Nephron progenitor cell (in vitro differentiated cells): Measurements from ENCODE around the gene FOXP1.

ENCODE experiments used
- DNase-seq: peaks from one replicate; pipeline ENCODE4 v3.0.0; 2021
- H3K27ac Mint-ChIP-seq: 2 replicates; pipeline ENCODE4 v1.8.0; 2021; ENCODE audit warnings: mild to moderate bottlenecking, moderate library complexity, mixed read lengths
- H3K27me3 Mint-ChIP-seq: 2 replicates; pipeline ENCODE4 v1.8.0; 2021; ENCODE audit warnings: mild to moderate bottlenecking, low read depth, mixed read lengths; ENCODE audit not compliant: poor library complexity
- H3K36me3 Mint-ChIP-seq: 2 replicates; pipeline ENCODE4 v1.8.0; 2021; ENCODE audit warnings: low read depth, mixed read lengths
- H3K4me1 Mint-ChIP-seq: 2 replicates; pipeline ENCODE4 v1.8.0; 2021; ENCODE audit warnings: mixed read lengths
- H3K4me3 Mint-ChIP-seq: 2 replicates; pipeline ENCODE4 v1.8.0; 2021; ENCODE audit warnings: mild to moderate bottlenecking, moderate library complexity, mixed read lengths
- H3K9me3 Mint-ChIP-seq: 2 replicates; pipeline ENCODE4 v1.8.0; 2021; ENCODE audit warnings: mild to moderate bottlenecking, moderate library complexity, mixed read lengths
- CTCF ChIP-seq: fragments of 200-600 bp; sonication (generic); IDR thresholded peaks from 2 replicates; pipeline ENCODE4 v1.5.0; 2021; ENCODE audit warnings: antibody characterized with exemption

Gene FOXP1

GRCh38 chr3:71110385-71111222, 472.9 kb downstream of the FOXP1 start:
- no peaks in the 10 kb centered on the region for H3K9me3 Mint-ChIP-seq
- DNase-seq = no peak
- no peak overlapping the region for H3K4me3 Mint-ChIP-seq
- peaks cover 45% of the 10 kb centered on the region for H3K4me1 Mint-ChIP-seq
- H3K27ac Mint-ChIP-seq = no peak overlapping the region
- peaks cover 48% of the 10 kb centered on the region for H3K36me3 Mint-ChIP-seq
- TF ChIP-seq CTCF = no peak
- H3K27me3 Mint-ChIP-seq = no peaks in the 10 kb centered on the region

GRCh38 chr3:71109977-71110285, 473.6 kb downstream of the FOXP1 start:
- H3K27ac Mint-ChIP-seq = peak overlapping the region; percentile 78
- no peak for DNase-seq
- H3K36me3 Mint-ChIP-seq = peaks cover 48% of the 10 kb centered on the region
- no peaks in the 10 kb centered on the region for H3K27me3 Mint-ChIP-seq
- H3K9me3 Mint-ChIP-seq = no peaks in the 10 kb centered on the region
- H3K4me3 Mint-ChIP-seq = no peak overlapping the region
- H3K4me1 Mint-ChIP-seq = peaks cover 49% of the 10 kb centered on the region
- no peak for TF ChIP-seq CTCF

GRCh38 chr3:71109241-71109976, 474.1 kb downstream of the FOXP1 start:
- H3K9me3 Mint-ChIP-seq = no peaks in the 10 kb centered on the region
- peaks cover 48% of the 10 kb centered on the region for H3K36me3 Mint-ChIP-seq
- no peak overlapping the region for H3K4me3 Mint-ChIP-seq
- peaks cover 49% of the 10 kb centered on the region for H3K4me1 Mint-ChIP-seq
- no peaks in the 10 kb centered on the region for H3K27me3 Mint-ChIP-seq
- no peak for TF ChIP-seq CTCF
- peak overlapping the region; percentile 78 for H3K27ac Mint-ChIP-seq
- DNase-seq = no peak

- H3K36me3 Mint-ChIP-seq = peaks cover 45% of the 10 kb centered on the region
- DNase-seq = no peak
- no peak for TF ChIP-seq CTCF
- H3K27ac Mint-ChIP-seq = no peak overlapping the region
- no peaks in the 10 kb centered on the region for H3K27me3 Mint-ChIP-seq
- no peaks in the 10 kb centered on the region for H3K9me3 Mint-ChIP-seq
- H3K4me1 Mint-ChIP-seq = peaks cover 52% of the 10 kb centered on the region
- no peak overlapping the region for H3K4me3 Mint-ChIP-seq
Measured at GRCh38 chr3:71107926-71108325, 475.6 kb downstream of the FOXP1 start.

- no peak for DNase-seq
- H3K27me3 Mint-ChIP-seq = no peaks in the 10 kb centered on the region
- no peak overlapping the region for H3K27ac Mint-ChIP-seq
- TF ChIP-seq CTCF = no peak
- no peak overlapping the region for H3K4me3 Mint-ChIP-seq
- H3K4me1 Mint-ChIP-seq = peaks cover 54% of the 10 kb centered on the region
- no peaks in the 10 kb centered on the region for H3K9me3 Mint-ChIP-seq
- H3K36me3 Mint-ChIP-seq = peaks cover 21% of the 10 kb centered on the region
Measured at GRCh38 chr3:71104976-71105375, 478.6 kb downstream of the FOXP1 start.

- TF ChIP-seq CTCF = no peak
- DNase-seq = no peak
- Mint-ChIP-seq H3K4me3 (no peak overlapping the region), H3K27ac (peak overlapping the region; percentile 81), H3K27me3 (no peaks in the 10 kb centered on the region), H3K9me3 (no peaks in the 10 kb centered on the region), H3K4me1 (peaks cover 50% of the 10 kb centered on the region), H3K36me3 (peaks cover 17% of the 10 kb centered on the region)
Measured at GRCh38 chr3:71104556-71104955, 479.0 kb downstream of the FOXP1 start.
